Ishikawa (cell line): ENCODE results near the gene NAPG.

ENCODE experiments used
- CEBPB ChIP-seq: IDR thresholded peaks from 2 replicates; pipeline ENCODE4 v1.6.1; 2012
- CREB1 ChIP-seq: IDR thresholded peaks from 2 replicates; pipeline ENCODE4 v1.6.1; 2012; ENCODE audit warnings: low read depth
- EGR1 ChIP-seq: IDR thresholded peaks from 2 replicates; pipeline ENCODE4 v1.6.1; 2012
- EP300 ChIP-seq: IDR thresholded peaks from 2 replicates; pipeline ENCODE4 v1.6.1; 2012; ENCODE audit warnings: borderline replicate concordance
- FOXM1 ChIP-seq: IDR thresholded peaks from 2 replicates; pipeline ENCODE4 v1.6.1; 2012; ENCODE audit warnings: low read depth, borderline replicate concordance
- MAX ChIP-seq: IDR thresholded peaks from 2 replicates; pipeline ENCODE4 v1.6.1; 2012
- NFIC ChIP-seq: IDR thresholded peaks from 2 replicates; pipeline ENCODE4 v1.6.1; 2012
- RAD21 ChIP-seq: IDR thresholded peaks from 2 replicates; pipeline ENCODE4 v1.6.1; 2012; ENCODE audit warnings: low read depth
- REST ChIP-seq: IDR thresholded peaks from 2 replicates; pipeline ENCODE4 v1.6.1; 2012; ENCODE audit warnings: low read depth, mild to moderate bottlenecking
- TAF1 ChIP-seq: IDR thresholded peaks from 2 replicates; pipeline ENCODE4 v1.6.1; 2012; ENCODE audit warnings: low read depth, mild to moderate bottlenecking
- TCF12 ChIP-seq: IDR thresholded peaks from 2 replicates; pipeline ENCODE4 v1.6.1; 2012; ENCODE audit warnings: low read depth
- TEAD4 ChIP-seq: IDR thresholded peaks from 2 replicates; pipeline ENCODE4 v1.6.1; 2012
- USF1 ChIP-seq: IDR thresholded peaks from 2 replicates; pipeline ENCODE4 v1.6.1; 2012
- YY1 ChIP-seq: IDR thresholded peaks from 2 replicates; pipeline ENCODE4 v1.6.1; 2012; ENCODE audit warnings: low read depth
- ZBTB7A ChIP-seq: IDR thresholded peaks from 2 replicates; pipeline ENCODE4 v1.6.1; 2012; ENCODE audit warnings: low read depth

NAPG gene

GRCh38 chr18:10566390-10566789 is 40.6 kb downstream of the NAPG start:
- TF ChIP-seq TAF1 = no peak
- no peak for TF ChIP-seq NFIC
- TF ChIP-seq TCF12 = no peak
- TF ChIP-seq RAD21 = no peak
- TF ChIP-seq CREB1 = no peak
- TF ChIP-seq FOXM1 = no peak
- TF ChIP-seq EGR1 = no peak
- no peak for TF ChIP-seq MAX
- no peak for TF ChIP-seq TEAD4
- TF ChIP-seq YY1 = no peak
- TF ChIP-seq REST = no peak
- no peak for TF ChIP-seq CEBPB
- no peak for TF ChIP-seq EP300
- no peak for TF ChIP-seq ZBTB7A
- TF ChIP-seq USF1 = no peak

GRCh38 chr18:10570622-10571021 is 44.8 kb downstream of the NAPG start:
- TF ChIP-seq FOXM1 (no peak), TEAD4 (no peak), MAX (no peak), RAD21 (no peak), ZBTB7A (no peak), REST (no peak), USF1 (no peak), EP300 (no peak), YY1 (no peak), TCF12 (no peak), CEBPB (no peak), EGR1 (no peak), CREB1 (no peak)

GRCh38 chr18:10571537-10571936 is 45.7 kb downstream of the NAPG start:
- no peak for TF ChIP-seq ZBTB7A

- TF ChIP-seq TEAD4 = no peak
Measured at GRCh38 chr18:10579079-10579867, 53.4 kb downstream of the NAPG start.

GRCh38 chr18:10580215-10580614 is 54.4 kb downstream of the NAPG start:
- TF ChIP-seq TCF12 (no peak), MAX (no peak), ZBTB7A (no peak), YY1 (no peak), EGR1 (no peak), TEAD4 (no peak), EP300 (no peak), REST (no peak), CREB1 (no peak), FOXM1 (no peak), RAD21 (no peak), CEBPB (no peak), NFIC (no peak)
